HCT116 (cell line): Measurements from ENCODE around the gene UQCC5. TPM values are rescaled to one million over a fixed set of nuclear protein-coding genes. Genes with fewer than 3 reads are reported as not detected.

ENCODE experiments used
- ATAC-seq: fragments of 200-7000 bp; cut with Tn5 transposase; 2 replicates; pipeline ENCODE4 v1.9.1; 2020; ENCODE audit warnings: mild to moderate bottlenecking, moderate library complexity
- BruUV-seq: library from RNA; stranded (reverse); fragments of 400-500 nt; replicated peaks from 2 replicates; lab custom pipeline; 2021; lab: Mats Ljungman, UMichigan
- CTCF ChIA-PET: fragments of 300-600 bp; sonication (Branson Sonifier 250); formaldehyde crosslinking; loops from one replicate; lab custom pipeline; 2021; ENCODE audit warnings: antibody characterized with exemption; lab: Charles Lee
- POLR2A ChIA-PET: fragments of 300-600, 350-600 bp; sonication (Branson Sonifier 250); formaldehyde crosslinking; loops from one replicate; lab custom pipeline; 2021; ENCODE audit warnings: antibody characterized with exemption; lab: Charles Lee
- RAD21 ChIA-PET, 2 experiments: fragments of 300-600 bp; sonication (Branson Sonifier 250); formaldehyde crosslinking; loops; one replicate each; lab custom pipeline; 2023; ENCODE audit warnings: low total read pairs in 2 of 2; ENCODE audit not compliant: uncharacterized antibody in 2 of 2, unreplicated experiment in 2 of 2, low non-redundant PET in 1 of 2; lab: Charles Lee
- DNase-seq: peaks from one replicate; pipeline ENCODE4 v3.0.0-alpha.2; 2010; ENCODE audit warnings: low read depth, low spot score
- H2AFZ ChIP-seq: fragments of 200-600 bp; shearing (Covaris generic), sonication (generic); 2 replicates; pipeline ENCODE4 v1.6.1; 2017; ENCODE audit warnings: low read depth, mixed run types, mixed read lengths, antibody characterized with exemption, low read length; ENCODE audit not compliant: poor library complexity, severe bottlenecking
- H3K27ac ChIP-seq: 2 replicates; pipeline ENCODE4 v1.5.1; 2012; ENCODE audit warnings: low read depth, low read length
- H3K27me3 ChIP-seq: fragments of 200-600 bp; sonication (generic); 2 replicates; pipeline ENCODE4 v1.6.1; 2016; ENCODE audit warnings: mixed run types, low read length, mixed read lengths; ENCODE audit not compliant: insufficient read depth
- H3K36me3 ChIP-seq, 2 experiments: fragments of 200-500 bp in 1 of 2; fragments of 200-600 bp in 1 of 2; sonication (Bioruptor generic) in 1 of 2; sonication (generic) in 1 of 2; 2 replicates each; pipeline versions ENCODE4 v1.5.1 to v1.6.1; 2014 to 2016; ENCODE audit warnings: low read length in 2 of 2, inconsistent platforms in 1 of 2, mixed read lengths in 1 of 2, mixed run types in 1 of 2; ENCODE audit not compliant: insufficient read depth in 2 of 2, control insufficient read depth in 1 of 2
- H3K4me1 ChIP-seq, 2 experiments: fragments of 200-600 bp in 1 of 2; sonication (generic) in 1 of 2; 2 replicates each; pipeline versions ENCODE4 v1.5.1 to v1.6.1; 2012 to 2017; ENCODE audit warnings: low read length in 2 of 2, inconsistent platforms in 1 of 2, mild to moderate bottlenecking in 1 of 2, mixed read lengths in 1 of 2, mixed run types in 1 of 2, moderate library complexity in 1 of 2; ENCODE audit not compliant: insufficient read depth in 2 of 2, control insufficient read depth in 1 of 2
- H3K4me2 ChIP-seq: fragments of 200-600 bp; sonication (generic); 2 replicates; pipeline ENCODE4 v1.6.1; 2017; ENCODE audit warnings: mixed run types, low read length, mixed read lengths
- H3K4me3 ChIP-seq, 2 experiments: fragments of 200-600 bp in 1 of 2; sonication (generic) in 1 of 2; replicated peaks in 1 of 2; 2 replicates each; pipeline ENCODE4 v1.5.1; 2011 to 2016; ENCODE audit warnings: low read length in 2 of 2, control low read depth in 1 of 2, low read depth in 1 of 2, mild to moderate bottlenecking in 1 of 2, mixed read lengths in 1 of 2, mixed run types in 1 of 2
- H3K79me2 ChIP-seq: fragments of 200-600 bp; sonication (generic); 2 replicates; pipeline ENCODE4 v1.6.1; 2017; ENCODE audit warnings: mild to moderate bottlenecking, mixed run types, low read length, moderate library complexity, mixed read lengths; ENCODE audit not compliant: insufficient read depth
- H3K9ac ChIP-seq: fragments of 200-600 bp; sonication (generic); 2 replicates; pipeline ENCODE4 v1.6.1; 2016; ENCODE audit warnings: low read length, mixed read lengths
- H3K9me2 ChIP-seq: fragments of 200-600 bp; sonication (generic), shearing (Covaris generic); 2 replicates; pipeline ENCODE4 v1.6.1; 2017; ENCODE audit warnings: mixed run types, mild to moderate bottlenecking, moderate library complexity; ENCODE audit not compliant: insufficient read depth
- H3K9me3 ChIP-seq, 2 experiments: fragments of 200-500 bp in 1 of 2; fragments of 200-600 bp in 1 of 2; sonication (Bioruptor generic) in 1 of 2; sonication (generic) in 1 of 2; 2 replicates each; pipeline ENCODE4 v1.6.1; 2014 to 2017; ENCODE audit warnings: low read length in 2 of 2, mixed read lengths in 2 of 2, inconsistent platforms in 1 of 2, low read depth in 1 of 2, mild to moderate bottlenecking in 1 of 2, mixed run types in 1 of 2, moderate library complexity in 1 of 2; ENCODE audit not compliant: control insufficient read depth in 1 of 2, insufficient read depth in 1 of 2
- H4K20me1 ChIP-seq: fragments of 200-600 bp; sonication (generic), shearing (Covaris generic); 2 replicates; pipeline ENCODE4 v1.6.1; 2017; ENCODE audit warnings: mixed run types, mild to moderate bottlenecking, moderate library complexity; ENCODE audit not compliant: insufficient read depth
- CBX3 ChIP-seq: IDR thresholded peaks from 2 replicates; pipeline ENCODE4 v1.6.1; 2012; ENCODE audit warnings: low read depth
- EGR1 ChIP-seq: IDR thresholded peaks from 2 replicates; pipeline ENCODE4 v1.6.1; 2012; ENCODE audit warnings: low read depth
- ELF1 ChIP-seq: IDR thresholded peaks from 2 replicates; pipeline ENCODE4 v1.6.1; 2012; ENCODE audit warnings: low read depth, borderline replicate concordance
- EZH2phosphoT487 ChIP-seq: fragments of 200-600 bp; IDR thresholded peaks from 2 replicates; pipeline ENCODE4 v1.6.1; 2018; ENCODE audit warnings: antibody characterized with exemption, borderline replicate concordance
- POLR2A ChIP-seq: IDR thresholded peaks from 2 replicates; pipeline ENCODE4 v1.7.0; 2011; ENCODE audit warnings: borderline replicate concordance; ENCODE audit not compliant: insufficient read depth, insufficient read length; ENCODE audit errors: extremely low read depth
- RAD21 ChIP-seq: IDR thresholded peaks from 2 replicates; pipeline ENCODE4 v1.6.1; 2012; ENCODE audit warnings: low read depth, mild to moderate bottlenecking
- SP1 ChIP-seq: IDR thresholded peaks from 2 replicates; pipeline ENCODE4 v1.6.1; 2012; ENCODE audit warnings: low read depth
- TCF7L2 ChIP-seq: IDR thresholded peaks from 2 replicates; pipeline ENCODE4 v1.7.0; 2011; ENCODE audit warnings: borderline replicate concordance, inconsistent platforms; ENCODE audit not compliant: insufficient read depth, insufficient read length; ENCODE audit errors: extremely low read depth
- intact Hi-C: fragments of 100-400 bp; cut with micrococcal nuclease; formaldehyde crosslinking; loops from 2 replicates; pipeline ENCODE4 v1.10.0; 2022
- total RNA-seq: library from RNA; stranded (reverse); gene quantifications from one replicate; pipeline ENCODE4 v1.2.1, GENCODE V29; 2021; ENCODE audit not compliant: unreplicated experiment
- TF ChIP-seq, protein P1 (sequence below), 3 experiments: fragments of 200-600 bp in 1 of 3; sonication (generic) in 1 of 3; IDR thresholded peaks in 2 of 3; conservative IDR thresholded peaks in 1 of 3; 2 replicates each; pipeline ENCODE4 v1.5.1; 2012 to 2017; ENCODE audit warnings: low read depth in 2 of 3, low read length in 2 of 3, antibody characterized with exemption in 1 of 3, borderline replicate concordance in 1 of 3, control low read depth in 1 of 3, mild to moderate bottlenecking in 1 of 3, mixed read lengths in 1 of 3, mixed run types in 1 of 3, moderate library complexity in 1 of 3; ENCODE audit not compliant: insufficient read depth in 1 of 3
- TF ChIP-seq, protein P2 (sequence below): IDR thresholded peaks from 2 replicates; pipeline ENCODE4 v1.6.1; 2012
- TF ChIP-seq, protein P3 (sequence below): IDR thresholded peaks from 2 replicates; pipeline ENCODE4 v1.6.1; 2012; ENCODE audit warnings: low read depth

Gene UQCC5
- total RNA-seq, 1 experiment from 2014 or later, result 14.1 TPM

DNA sequence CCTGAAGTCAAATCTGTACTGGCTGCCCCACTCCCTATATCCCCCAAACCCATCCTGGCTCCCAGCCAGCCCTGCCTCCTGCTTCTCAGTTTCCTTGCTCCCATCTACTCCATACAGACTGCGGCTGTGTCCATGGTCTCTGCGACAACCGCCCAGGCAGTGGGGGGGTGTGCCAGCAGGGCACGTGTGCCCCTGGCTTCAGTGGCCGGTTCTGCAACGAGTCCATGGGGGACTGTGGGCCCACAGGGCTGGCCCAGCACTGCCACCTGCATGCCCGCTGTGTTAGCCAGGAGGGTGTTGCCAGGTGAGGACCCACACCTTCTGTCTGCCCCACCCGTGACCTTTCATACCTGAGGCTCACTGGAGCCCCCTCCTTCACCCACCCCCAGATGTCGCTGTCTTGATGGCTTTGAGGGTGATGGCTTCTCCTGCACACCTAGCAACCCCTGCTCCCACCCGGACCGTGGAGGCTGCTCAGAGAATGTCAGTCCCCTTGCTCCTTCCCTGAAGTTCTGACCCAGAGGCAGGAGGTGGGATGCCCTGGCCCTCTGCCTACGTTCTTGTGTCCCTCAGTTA is 26.6 kb upstream of the UQCC5 start:
- POLR2A ChIA-PET, result no interaction called here
- no peak for TF ChIP-seq EGR1
- TF ChIP-seq, protein P1, sequence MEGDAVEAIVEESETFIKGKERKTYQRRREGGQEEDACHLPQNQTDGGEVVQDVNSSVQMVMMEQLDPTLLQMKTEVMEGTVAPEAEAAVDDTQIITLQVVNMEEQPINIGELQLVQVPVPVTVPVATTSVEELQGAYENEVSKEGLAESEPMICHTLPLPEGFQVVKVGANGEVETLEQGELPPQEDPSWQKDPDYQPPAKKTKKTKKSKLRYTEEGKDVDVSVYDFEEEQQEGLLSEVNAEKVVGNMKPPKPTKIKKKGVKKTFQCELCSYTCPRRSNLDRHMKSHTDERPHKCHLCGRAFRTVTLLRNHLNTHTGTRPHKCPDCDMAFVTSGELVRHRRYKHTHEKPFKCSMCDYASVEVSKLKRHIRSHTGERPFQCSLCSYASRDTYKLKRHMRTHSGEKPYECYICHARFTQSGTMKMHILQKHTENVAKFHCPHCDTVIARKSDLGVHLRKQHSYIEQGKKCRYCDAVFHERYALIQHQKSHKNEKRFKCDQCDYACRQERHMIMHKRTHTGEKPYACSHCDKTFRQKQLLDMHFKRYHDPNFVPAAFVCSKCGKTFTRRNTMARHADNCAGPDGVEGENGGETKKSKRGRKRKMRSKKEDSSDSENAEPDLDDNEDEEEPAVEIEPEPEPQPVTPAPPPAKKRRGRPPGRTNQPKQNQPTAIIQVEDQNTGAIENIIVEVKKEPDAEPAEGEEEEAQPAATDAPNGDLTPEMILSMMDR (IDR thresholded peaks at IDR 0.05 in 2 of 3, conservative IDR thresholded peaks at IDR 0.05 in 1 of 3; ENCODE audit: borderline replicate concordance in 1 of 3, insufficient read depth in 1 of 3, low read depth in 2 of 3, low read length in 2 of 3), result peak in 1 of 3 experiments; percentile 24; a peak in 1 of 6 replicates
- no peak for TF ChIP-seq SP1
- TF ChIP-seq POLR2A, result no peak
- no peak for TF ChIP-seq TCF7L2
- TF ChIP-seq CBX3, result no peak
- TF ChIP-seq, protein P2, sequence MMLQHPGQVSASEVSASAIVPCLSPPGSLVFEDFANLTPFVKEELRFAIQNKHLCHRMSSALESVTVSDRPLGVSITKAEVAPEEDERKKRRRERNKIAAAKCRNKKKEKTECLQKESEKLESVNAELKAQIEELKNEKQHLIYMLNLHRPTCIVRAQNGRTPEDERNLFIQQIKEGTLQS, result no peak

DNA sequence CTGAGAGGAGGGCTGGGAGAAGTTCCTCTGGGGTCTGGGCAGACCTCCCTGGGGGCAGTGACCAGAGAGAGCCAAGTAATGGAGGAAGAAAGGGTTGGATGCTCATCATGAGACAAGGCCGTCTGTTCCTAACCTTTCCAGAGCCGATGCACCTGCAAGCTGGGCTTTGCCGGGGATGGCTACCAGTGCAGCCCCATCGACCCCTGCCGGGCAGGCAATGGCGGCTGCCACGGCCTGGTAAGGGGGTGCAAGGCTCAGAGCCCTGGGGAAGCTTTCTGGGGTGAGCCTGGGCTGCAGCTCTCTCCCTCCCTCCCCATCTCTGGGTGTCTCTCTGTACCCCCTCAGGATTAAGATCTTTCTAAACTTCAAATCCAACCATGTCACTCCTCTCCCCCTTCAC is 24.9 kb upstream of the UQCC5 start:
- H3K9me2 ChIP-seq, result no peaks in the 10 kb centered on the region
- intact Hi-C loops, result no loop called here
- H3K4me2 ChIP-seq, result no peak overlapping the region
- no peak overlapping the region for H2AFZ ChIP-seq
- H3K4me3 ChIP-seq, result no peak overlapping the region
- DNase-seq (no peak), ATAC-seq (no peak)
- H3K79me2 ChIP-seq, result no peaks in the 10 kb centered on the region
- H3K27ac ChIP-seq, result no peak overlapping the region
- ChIA-PET CTCF (no interaction called here), RAD21 (no interaction called here), POLR2A (no interaction called here)
- H3K27me3 ChIP-seq, result no peaks in the 10 kb centered on the region
- no TSS peak for BruUV-seq
- H3K9me3 ChIP-seq, result no peaks in the 10 kb centered on the region
- peaks cover 3 to 9% of the 10 kb centered on the region in 2 experiments; a peak in 2 of 4 replicates for H3K4me1 ChIP-seq
- no peaks in the 10 kb centered on the region for H3K36me3 ChIP-seq
- H3K9ac ChIP-seq, result no peak overlapping the region
- H4K20me1 ChIP-seq, result no peaks in the 10 kb centered on the region
- TF ChIP-seq POLR2A (no peak), RAD21 (no peak), SP1 (no peak), ELF1 (no peak), EZH2phosphoT487 (no peak)
- TF ChIP-seq, protein P1 (IDR thresholded peaks at IDR 0.05 in 2 of 3, conservative IDR thresholded peaks at IDR 0.05 in 1 of 3; ENCODE audit: borderline replicate concordance in 1 of 3, insufficient read depth in 1 of 3, low read depth in 2 of 3, low read length in 2 of 3), result no peak
- TF ChIP-seq, protein P3, sequence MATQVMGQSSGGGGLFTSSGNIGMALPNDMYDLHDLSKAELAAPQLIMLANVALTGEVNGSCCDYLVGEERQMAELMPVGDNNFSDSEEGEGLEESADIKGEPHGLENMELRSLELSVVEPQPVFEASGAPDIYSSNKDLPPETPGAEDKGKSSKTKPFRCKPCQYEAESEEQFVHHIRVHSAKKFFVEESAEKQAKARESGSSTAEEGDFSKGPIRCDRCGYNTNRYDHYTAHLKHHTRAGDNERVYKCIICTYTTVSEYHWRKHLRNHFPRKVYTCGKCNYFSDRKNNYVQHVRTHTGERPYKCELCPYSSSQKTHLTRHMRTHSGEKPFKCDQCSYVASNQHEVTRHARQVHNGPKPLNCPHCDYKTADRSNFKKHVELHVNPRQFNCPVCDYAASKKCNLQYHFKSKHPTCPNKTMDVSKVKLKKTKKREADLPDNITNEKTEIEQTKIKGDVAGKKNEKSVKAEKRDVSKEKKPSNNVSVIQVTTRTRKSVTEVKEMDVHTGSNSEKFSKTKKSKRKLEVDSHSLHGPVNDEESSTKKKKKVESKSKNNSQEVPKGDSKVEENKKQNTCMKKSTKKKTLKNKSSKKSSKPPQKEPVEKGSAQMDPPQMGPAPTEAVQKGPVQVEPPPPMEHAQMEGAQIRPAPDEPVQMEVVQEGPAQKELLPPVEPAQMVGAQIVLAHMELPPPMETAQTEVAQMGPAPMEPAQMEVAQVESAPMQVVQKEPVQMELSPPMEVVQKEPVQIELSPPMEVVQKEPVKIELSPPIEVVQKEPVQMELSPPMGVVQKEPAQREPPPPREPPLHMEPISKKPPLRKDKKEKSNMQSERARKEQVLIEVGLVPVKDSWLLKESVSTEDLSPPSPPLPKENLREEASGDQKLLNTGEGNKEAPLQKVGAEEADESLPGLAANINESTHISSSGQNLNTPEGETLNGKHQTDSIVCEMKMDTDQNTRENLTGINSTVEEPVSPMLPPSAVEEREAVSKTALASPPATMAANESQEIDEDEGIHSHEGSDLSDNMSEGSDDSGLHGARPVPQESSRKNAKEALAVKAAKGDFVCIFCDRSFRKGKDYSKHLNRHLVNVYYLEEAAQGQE, result no peak

More for the DNA sequence above, 26.6 kb upstream of the UQCC5 start:
- no peak for DNase-seq
- Histone ChIP-seq H3K9ac (no peak overlapping the region), H3K9me2 (no peaks in the 10 kb centered on the region), H3K4me3 (no peak overlapping the region), H4K20me1 (no peaks in the 10 kb centered on the region), H3K27ac (no peak overlapping the region), H3K79me2 (no peaks in the 10 kb centered on the region), H3K27me3 (no peaks in the 10 kb centered on the region), H2AFZ (no peak overlapping the region), H3K4me1 (peaks cover 3 to 9% of the 10 kb centered on the region in 2 experiments; a peak in 2 of 4 replicates), H3K4me2 (no peak overlapping the region), H3K9me3 (no peaks in the 10 kb centered on the region), H3K36me3 (no peaks in the 10 kb centered on the region)
- peak; percentile 28; the same call in 1 of the 2 replicates for ATAC-seq
- ChIA-PET RAD21 (no interaction called here), CTCF (no interaction called here)
- intact Hi-C loops, result no loop called here
- no TSS peak for BruUV-seq
